GM19193 (cell line): Measurements from ENCODE around the gene FOXR2.

ENCODE experiments used
- POLR2A ChIP-seq: IDR thresholded peaks from 4 replicates; pipeline ENCODE4 v1.6.1; 2011; ENCODE audit not compliant: insufficient read depth, insufficient read length; ENCODE audit errors: extremely low read depth

Gene FOXR2, protein sequence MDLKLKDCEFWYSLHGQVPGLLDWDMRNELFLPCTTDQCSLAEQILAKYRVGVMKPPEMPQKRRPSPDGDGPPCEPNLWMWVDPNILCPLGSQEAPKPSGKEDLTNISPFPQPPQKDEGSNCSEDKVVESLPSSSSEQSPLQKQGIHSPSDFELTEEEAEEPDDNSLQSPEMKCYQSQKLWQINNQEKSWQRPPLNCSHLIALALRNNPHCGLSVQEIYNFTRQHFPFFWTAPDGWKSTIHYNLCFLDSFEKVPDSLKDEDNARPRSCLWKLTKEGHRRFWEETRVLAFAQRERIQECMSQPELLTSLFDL

DNA sequence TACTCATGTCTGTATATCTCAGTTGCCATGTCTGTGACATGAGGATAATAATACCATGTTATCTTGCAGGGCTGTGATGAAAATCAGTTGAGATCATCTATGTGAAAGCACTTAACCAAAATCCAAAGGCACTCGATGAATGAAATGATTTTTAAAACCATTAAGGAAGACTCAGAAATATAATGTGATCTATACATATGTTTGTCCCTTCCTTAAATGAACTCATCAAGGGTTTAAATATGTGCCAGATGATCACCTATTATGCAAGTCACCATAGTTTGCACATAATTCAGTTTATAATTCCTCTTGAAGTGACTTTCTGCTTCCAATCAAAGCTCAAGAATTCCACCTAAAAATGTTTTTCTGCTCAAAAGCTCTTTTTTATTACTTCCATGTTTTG lies at the start of gene FOXR2:
Gene FOXR2 (plus strand): TSS at position 301 of the 400 bp plus-strand sequence. CDS start 312 bp downstream, outside the sequence.
- no peak for TF ChIP-seq POLR2A

DNA sequence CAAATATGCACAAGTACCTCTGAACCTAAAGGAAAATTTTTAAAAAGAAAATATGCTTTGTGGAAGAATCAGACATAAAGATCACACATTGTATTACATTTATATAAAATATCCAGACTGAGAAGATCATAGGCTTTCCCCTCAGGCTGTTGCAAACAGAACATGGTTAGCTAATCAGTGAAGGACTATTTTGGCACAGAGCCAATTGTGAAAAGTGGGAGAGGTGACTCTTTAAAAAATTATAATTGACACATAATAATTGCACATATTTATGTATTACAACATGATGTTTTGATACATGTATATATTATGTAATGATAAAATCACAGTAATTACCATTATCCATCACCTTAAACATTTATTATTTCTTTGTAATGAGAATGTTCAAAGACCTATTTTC lies 44.1 kb upstream of the FOXR2 start:
- no peak for TF ChIP-seq POLR2A

DNA sequence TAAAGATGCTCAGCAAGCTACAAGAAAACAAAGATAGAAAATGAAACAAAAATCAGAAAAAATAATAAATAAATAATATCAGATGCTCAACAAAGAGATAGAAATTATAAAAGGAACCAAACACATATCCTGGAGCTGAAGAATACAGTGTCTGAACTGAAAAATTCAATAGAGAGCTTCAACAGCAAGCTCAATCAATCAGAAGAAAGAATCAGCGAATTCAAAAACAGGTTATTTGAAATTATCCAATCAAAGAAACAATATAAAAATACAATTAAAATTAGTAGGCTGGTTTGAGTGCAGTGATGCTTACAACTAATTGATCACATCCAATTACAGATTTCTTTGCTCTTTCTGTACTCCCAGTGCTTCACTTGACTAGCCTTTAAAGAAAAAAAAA lies 40.8 kb upstream of the FOXR2 start:
- no peak for TF ChIP-seq POLR2A

DNA sequence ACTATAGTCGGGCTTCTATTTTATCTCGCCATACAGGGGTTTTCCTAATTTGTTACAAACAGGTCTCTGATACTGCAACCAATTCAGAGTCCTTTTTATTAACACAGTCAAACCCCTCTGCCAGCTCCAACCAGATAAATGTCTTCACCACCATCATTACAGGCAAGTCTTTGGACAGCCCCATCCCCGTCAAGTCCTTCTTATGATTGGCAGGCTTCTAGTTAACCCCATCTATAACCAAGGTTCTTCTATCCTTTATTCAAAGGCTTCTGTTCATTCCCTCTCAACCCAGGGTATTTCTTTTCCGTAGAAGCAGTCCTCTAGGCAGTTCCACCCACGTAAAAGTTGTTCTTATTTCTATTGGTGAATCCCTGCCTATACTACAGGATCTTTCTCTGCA lies 29.9 kb upstream of the FOXR2 start:
- TF ChIP-seq POLR2A: no peak

DNA sequence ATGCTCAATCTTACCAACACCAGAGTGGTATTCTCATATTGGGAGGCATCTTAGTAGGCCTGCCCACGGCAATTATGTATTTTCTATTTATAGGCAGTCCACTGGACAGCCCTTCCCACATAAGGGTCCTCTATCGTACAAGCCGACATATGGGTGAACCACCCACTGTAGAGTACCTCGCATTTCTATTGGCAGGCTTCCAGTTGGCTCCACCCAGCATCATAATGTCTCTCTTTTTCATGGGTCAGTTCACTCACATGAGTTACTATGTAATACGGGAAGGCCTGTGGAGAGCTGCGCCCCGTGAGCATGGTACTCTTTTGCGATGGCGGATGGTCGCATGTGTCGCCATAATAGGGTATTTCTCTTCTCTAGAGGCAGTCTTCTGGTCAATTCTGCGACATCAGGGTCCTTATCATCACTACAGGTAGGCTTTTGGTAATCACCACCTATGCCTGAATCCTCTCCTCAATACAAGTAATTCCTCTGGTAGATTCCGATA lies 29.4 kb upstream of the FOXR2 start:
- no peak for TF ChIP-seq POLR2A

DNA sequence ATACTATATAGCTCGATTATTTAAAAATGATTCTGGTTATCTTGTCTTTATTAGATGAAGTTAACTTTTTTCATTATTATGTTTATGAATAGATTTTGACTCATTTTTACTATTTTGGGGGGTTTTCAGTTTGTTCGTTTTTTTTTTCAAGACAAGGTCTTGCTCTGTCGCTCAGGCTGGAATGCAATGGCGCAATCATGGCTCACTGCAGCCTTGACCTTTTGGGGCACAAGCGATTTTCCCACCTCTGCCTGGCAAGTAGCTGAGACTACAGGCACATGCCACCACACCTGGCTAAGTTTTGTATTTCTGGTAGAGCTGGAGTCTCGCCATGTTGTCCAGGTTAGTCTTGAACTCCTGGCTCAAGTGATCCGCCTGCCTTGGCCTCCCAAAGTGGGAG lies 24.9 kb upstream of the FOXR2 start:
- no peak for TF ChIP-seq POLR2A

DNA sequence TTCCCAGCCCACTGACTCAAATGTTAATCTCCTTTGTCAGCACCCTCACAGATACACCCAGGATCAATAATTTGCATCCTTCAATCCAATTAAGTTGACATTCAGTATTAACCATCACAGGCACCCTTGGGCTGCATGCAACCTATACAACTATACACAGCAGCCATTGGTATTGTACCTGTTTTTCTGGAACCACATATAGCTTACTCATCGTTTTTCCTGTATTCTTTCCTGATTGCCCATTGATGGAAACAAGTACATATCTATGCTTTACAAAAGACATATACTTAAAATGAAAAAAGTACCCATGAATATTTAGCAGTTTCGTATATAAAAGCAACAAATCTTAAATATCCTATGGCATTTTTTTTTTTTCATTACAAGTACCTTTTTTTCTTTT lies 3.7 kb upstream of the FOXR2 start:
- no peak for TF ChIP-seq POLR2A

DNA sequence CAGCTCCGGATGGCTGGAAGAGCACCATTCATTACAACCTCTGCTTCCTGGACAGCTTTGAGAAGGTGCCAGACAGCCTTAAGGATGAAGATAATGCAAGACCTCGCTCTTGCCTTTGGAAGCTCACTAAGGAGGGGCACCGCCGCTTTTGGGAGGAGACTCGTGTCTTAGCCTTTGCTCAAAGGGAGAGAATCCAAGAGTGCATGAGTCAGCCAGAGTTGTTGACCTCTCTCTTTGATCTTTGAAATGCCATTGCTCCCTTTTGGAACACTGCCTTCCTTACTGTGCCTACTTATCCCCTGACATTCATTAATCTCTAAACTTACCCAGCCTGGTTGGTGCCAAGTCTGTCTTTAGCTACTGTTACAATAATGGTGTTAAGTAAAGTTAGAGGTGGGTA lies 1.2 kb downstream of the FOXR2 start:
- no peak for TF ChIP-seq POLR2A

DNA sequence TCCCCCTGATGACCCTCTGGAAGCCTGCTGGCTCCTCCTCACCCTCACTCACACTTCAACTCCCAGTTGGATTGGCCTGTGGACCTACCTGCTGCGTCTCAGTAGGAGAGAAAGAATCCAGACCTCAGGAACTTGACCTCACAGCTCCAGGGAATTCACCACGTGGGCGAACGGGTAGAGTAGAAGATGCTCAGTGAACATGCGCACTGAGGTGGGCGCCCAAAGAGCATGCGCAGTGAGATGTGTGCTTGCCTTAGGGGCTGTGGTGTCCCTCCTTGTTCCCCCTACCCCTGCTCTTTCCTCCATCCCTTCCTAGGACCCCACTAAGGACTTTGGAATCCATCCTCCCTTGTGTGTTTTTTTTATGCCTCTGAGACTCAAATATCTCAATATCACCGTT lies 12.9 kb downstream of the FOXR2 start:
- TF ChIP-seq POLR2A: no peak

DNA sequence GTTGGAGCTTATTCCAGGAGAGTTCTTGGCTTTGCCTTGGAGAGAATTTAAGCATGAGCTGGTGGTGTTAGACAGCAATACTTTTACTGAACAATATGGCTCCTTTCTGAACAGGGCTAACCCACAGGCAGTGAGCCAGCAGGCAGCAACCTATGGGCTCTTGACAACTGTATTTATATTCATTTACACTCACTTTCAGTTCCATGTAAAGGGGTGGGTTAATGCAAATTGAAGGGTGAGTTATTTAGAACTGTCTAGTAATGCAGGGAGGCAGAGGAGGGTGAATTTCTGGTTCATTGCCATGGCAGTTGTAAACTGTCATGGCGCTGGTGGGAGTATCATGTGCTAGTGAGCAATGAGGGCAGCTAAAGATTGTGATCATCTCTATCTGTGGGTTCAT lies 15.7 kb downstream of the FOXR2 start:
- TF ChIP-seq POLR2A: no peak

DNA sequence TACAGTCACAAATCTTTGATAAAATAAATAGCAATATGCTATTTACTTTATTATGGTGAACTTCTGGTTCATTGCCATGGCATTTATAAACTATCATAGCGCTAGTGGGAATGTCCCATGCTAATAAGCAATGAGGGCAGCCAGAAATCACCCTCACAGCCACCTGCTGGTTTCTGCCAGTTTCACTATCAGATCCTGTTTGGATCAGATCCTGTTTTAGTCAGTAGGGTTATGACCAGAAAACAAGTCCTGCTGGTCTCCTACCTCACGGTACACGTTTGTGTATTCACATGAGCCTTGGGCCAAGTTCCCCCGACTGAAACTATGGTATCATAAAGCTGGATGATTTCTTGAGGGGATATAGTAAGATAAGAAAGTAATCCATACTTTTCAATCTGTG lies 17.7 kb downstream of the FOXR2 start:
- no peak for TF ChIP-seq POLR2A

DNA sequence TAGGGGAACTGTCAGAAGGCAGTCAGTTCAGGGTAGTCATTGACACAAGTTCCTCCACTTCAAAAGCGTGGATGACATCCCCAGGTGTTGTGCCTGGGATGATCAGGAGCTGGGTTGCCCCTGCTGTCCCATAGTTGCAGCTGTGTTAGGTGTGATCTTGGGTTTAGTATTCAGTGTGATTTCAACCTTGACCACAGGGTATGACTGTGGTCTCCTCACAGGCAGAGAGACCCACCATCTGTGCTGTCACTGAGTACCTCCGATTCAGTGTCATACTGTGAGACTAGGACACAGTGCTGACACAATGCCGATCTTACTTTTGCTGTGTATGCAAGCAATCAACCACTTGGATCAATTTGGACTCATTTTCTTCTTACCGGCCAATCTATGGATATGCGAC lies 25.2 kb downstream of the FOXR2 start:
- no peak for TF ChIP-seq POLR2A

DNA sequence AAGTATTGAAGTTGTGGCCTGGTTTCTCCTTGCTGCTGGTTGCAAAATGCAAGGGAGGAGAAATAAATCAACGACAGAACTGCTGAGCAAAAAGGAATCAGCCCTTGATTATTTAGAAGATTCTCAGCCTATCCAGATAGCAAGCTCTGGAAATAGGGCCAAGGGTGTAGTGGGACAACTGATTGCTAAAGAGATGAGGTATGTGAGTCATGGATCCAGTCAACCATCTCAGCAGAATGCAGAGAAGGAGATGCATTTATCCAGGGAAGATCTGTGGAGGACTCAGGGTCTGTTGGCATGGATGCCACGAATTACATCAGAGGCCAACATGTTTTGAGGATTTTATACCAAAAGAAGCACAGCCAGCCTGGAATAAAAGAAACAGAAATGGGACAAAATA lies 36.7 kb downstream of the FOXR2 start:
- no peak for TF ChIP-seq POLR2A

DNA sequence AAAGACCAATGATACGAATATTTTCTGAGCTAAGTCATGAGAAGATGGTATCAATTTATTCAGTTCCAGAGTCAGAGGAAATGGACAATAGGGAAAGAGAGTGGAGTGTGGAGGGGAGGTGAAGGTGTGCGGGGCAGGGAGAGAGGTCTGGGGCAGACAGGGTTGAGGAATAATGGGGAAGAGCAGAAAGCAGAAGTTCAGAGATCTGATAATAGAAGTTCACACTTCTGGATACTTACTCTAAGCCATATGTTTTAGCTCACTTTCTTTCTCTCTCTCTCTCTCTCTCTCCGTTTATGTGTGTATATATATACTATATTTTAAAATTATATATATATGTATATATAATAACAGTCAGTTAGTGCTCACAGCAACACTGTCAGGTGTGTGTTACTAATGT lies 40.4 kb downstream of the FOXR2 start:
- no peak for TF ChIP-seq POLR2A

DNA sequence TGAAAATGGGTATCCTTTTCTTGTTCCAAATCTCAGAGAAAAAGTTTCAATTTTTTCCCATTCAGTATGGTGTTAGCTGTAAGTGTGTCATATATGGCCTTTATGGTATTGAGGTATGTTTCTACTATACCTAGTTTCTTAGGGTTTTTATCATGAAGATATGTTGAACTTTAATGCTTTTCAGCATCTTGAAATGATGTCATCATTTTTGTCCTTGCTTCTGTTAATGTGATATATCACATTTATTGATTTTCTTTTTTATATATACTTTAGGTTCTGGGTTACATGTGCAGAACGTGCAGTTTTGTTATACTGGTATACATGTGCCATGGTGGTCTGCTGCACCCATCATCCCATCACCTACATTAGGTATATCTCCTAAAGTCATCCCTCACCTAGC lies 44.9 kb downstream of the FOXR2 start:
- no peak for TF ChIP-seq POLR2A
